Measurements from ENCODE around the gene KCNMA1. TPM values are rescaled to one million over a fixed set of nuclear protein-coding genes. Genes with fewer than 3 reads are reported as not detected.

The KCNMA1 gene
- total RNA-seq, 1 experiment from 2014 or later: 143 TPM

DNA sequence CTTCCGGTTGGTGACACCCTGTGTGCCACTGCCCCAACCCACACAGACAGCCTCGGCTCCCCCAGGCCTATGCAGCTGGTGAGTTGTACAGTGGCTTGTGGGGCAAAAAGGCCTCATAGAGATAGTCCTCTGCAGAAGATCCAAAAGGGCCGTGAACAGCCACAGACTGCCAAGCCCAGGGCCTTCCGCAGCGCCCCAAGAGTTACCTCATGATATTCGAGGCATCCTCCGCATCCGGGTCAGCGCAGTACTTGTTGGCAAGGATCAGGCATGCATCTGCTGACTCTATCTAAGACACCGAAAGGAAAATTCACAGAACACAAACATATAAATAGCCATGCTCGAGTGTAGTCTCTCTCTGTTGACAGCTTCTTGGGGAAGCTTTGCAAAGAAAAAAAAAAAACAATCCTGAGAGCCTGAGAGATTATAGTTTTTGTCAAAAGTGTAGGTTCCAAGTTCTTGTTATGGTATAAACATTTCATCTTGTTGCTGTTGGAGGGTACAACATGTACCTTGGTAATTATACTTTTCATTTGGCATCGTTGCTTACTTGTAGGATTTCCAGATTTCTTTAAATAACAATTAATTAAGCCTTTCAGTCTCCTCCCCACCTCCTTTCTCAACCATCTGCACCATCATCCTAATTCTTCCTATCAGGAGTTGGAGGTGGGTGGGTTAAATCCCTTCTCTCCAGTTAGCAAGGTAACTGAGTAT, 553.0 kb downstream of the KCNMA1 start:
- ATAC-seq (no peak), DNase-seq (no peak)
- TF ChIP-seq EZH2 (IDR thresholded peaks at IDR 0.05; ENCODE audit: low read length, unreplicated experiment): no peak
- no peak for TF ChIP-seq EZH2phosphoT487 (IDR thresholded peaks at IDR 0.05; ENCODE audit: borderline replicate concordance, low read length)
- TF ChIP-seq, protein P1, sequence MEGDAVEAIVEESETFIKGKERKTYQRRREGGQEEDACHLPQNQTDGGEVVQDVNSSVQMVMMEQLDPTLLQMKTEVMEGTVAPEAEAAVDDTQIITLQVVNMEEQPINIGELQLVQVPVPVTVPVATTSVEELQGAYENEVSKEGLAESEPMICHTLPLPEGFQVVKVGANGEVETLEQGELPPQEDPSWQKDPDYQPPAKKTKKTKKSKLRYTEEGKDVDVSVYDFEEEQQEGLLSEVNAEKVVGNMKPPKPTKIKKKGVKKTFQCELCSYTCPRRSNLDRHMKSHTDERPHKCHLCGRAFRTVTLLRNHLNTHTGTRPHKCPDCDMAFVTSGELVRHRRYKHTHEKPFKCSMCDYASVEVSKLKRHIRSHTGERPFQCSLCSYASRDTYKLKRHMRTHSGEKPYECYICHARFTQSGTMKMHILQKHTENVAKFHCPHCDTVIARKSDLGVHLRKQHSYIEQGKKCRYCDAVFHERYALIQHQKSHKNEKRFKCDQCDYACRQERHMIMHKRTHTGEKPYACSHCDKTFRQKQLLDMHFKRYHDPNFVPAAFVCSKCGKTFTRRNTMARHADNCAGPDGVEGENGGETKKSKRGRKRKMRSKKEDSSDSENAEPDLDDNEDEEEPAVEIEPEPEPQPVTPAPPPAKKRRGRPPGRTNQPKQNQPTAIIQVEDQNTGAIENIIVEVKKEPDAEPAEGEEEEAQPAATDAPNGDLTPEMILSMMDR (conservative IDR thresholded peaks at IDR 0.05; ENCODE audit: low read depth, low read length): no peak
- no TSS peak for BruUV-seq (replicated peaks)
- Histone ChIP-seq H3F3A (ENCODE audit: low read length, unreplicated experiment) (no peaks in the 10 kb centered on the region), H3K27ac (ENCODE audit: low read length) (no peak overlapping the region), H3K27me3 (ENCODE audit: low read length) (no peaks in the 10 kb centered on the region), H3K9ac (ENCODE audit: low read length) (no peak overlapping the region), H3K9me2 (replicated peaks; ENCODE audit: low read length) (no peaks in the 10 kb centered on the region), H4K20me1 (ENCODE audit: low read length) (no peaks in the 10 kb centered on the region), H3K79me2 (ENCODE audit: low read length) (no peaks in the 10 kb centered on the region), H3K36me3 (ENCODE audit: low read depth, low read length) (peaks cover 10% of the 10 kb centered on the region; the same call in 1 of the 2 replicates), H3K9me3 (ENCODE audit: low read length) (no peaks in the 10 kb centered on the region), H3K4me3 (ENCODE audit: low read length) (no peak overlapping the region), H2AFZ (ENCODE audit: low read length) (no peak overlapping the region), H3K4me1 (ENCODE audit: insufficient read depth, low read length) (0 out of 2 replicates have a peak, but pooled peaks cover 7% of the 10 kb centered on the region), H3K4me2 (ENCODE audit: low read length) (no peak overlapping the region)
- intact Hi-C loops (cut with micrococcal nuclease): no loop called here
- CTCF ChIA-PET: no interaction called here
- POLR2A ChIA-PET (ENCODE audit: unreplicated experiment): no interaction called here

DNA sequence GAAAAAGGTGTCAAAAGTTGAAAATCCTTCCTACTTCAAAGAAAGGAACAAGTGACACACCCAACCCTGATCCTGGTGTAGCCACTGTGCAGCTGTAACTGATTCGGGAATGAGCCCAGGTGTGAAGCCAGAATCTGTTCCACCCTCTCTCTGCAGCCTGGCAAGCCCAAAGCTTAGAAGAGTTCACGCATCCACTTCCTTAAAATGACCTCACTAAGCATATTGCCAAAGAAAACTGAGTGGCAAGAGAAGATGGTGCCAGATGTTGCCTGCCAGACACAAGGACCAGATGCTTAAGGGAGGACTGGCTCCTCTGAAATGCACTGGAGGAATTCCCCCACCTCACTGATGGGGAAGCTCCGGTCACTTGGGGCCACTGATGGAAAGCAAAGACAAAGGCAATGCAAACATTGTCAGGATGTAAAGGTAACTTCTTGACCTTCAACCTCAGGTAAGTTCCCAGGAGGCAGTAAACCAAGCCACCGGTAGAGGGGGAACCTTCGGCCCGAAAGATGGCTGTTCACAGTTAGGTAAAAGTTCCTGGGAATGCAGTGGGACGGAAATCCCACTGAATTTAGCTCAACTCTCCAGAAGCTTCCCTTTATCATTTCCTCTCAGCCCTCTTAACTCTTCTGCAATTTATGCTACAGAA, 554.9 kb downstream of the KCNMA1 start:
- Histone ChIP-seq H3K27ac (ENCODE audit: low read length) (no peak overlapping the region), H3K79me2 (ENCODE audit: low read length) (no peaks in the 10 kb centered on the region), H4K20me1 (ENCODE audit: low read length) (no peaks in the 10 kb centered on the region), H3K36me3 (ENCODE audit: low read depth, low read length) (peaks cover 10% of the 10 kb centered on the region; the same call in 1 of the 2 replicates), H3K27me3 (ENCODE audit: low read length) (no peaks in the 10 kb centered on the region), H3K4me3 (ENCODE audit: low read length) (no peak overlapping the region), H3K4me1 (ENCODE audit: insufficient read depth, low read length) (0 out of 2 replicates have a peak, but pooled peaks cover 7% of the 10 kb centered on the region), H3K9ac (ENCODE audit: low read length) (no peak overlapping the region), H3K4me2 (ENCODE audit: low read length) (no peak overlapping the region), H2AFZ (ENCODE audit: low read length) (no peak overlapping the region), H3K9me2 (replicated peaks; ENCODE audit: low read length) (no peaks in the 10 kb centered on the region), H3F3A (ENCODE audit: low read length, unreplicated experiment) (no peaks in the 10 kb centered on the region), H3K9me3 (ENCODE audit: low read length) (no peaks in the 10 kb centered on the region)
- no peak for TF ChIP-seq EZH2 (IDR thresholded peaks at IDR 0.05; ENCODE audit: low read length, unreplicated experiment)
- TF ChIP-seq EZH2phosphoT487 (IDR thresholded peaks at IDR 0.05; ENCODE audit: borderline replicate concordance, low read length): no peak
- TF ChIP-seq, protein P1 (conservative IDR thresholded peaks at IDR 0.05; ENCODE audit: low read depth, low read length): no peak; the same call in 1 of the 2 replicates
- no TSS peak for BruUV-seq (replicated peaks)
- CTCF ChIA-PET: no interaction called here
- intact Hi-C loops (cut with micrococcal nuclease): no loop called here
- ATAC-seq (no peak), DNase-seq (no peak)
- POLR2A ChIA-PET (ENCODE audit: unreplicated experiment): no interaction called here

DNA sequence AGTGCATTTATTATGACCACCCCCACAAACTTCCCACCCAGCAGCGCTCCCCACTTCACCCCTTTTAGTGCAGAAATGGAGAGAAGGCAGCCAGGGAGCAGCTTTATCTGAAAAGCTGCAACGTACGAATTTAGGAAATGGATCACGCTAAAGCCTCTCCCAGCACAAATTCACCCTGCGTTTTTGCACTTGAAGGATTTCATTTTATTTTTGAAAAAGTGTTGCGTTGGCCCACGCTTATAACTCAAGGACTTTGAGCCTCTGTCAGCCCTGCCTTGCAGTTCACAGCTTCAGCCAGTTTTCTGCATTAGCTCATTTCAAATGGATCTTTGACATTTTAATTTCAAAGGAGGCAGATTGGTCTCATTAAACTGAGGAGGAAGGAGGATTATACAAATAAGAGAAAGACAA, 556.1 kb downstream of the KCNMA1 start:
- DNase-seq: no peak
- no peaks in the 10 kb centered on the region for H3K9me2 ChIP-seq (replicated peaks; ENCODE audit: low read length)
- no peaks in the 10 kb centered on the region for H3K79me2 ChIP-seq (ENCODE audit: low read length)
- H3K4me1 ChIP-seq (ENCODE audit: insufficient read depth, low read length): 0 out of 2 replicates have a peak, but pooled peaks cover 7% of the 10 kb centered on the region
- H3K9me3 ChIP-seq (ENCODE audit: low read length): no peaks in the 10 kb centered on the region
- H4K20me1 ChIP-seq (ENCODE audit: low read length): no peaks in the 10 kb centered on the region
- ChIA-PET CTCF (no interaction called here), POLR2A (ENCODE audit: unreplicated experiment) (no interaction called here)
- H3K9ac ChIP-seq (ENCODE audit: low read length): no peak overlapping the region
- H3K4me2 ChIP-seq (ENCODE audit: low read length): no peak overlapping the region
- no peak overlapping the region for H3K4me3 ChIP-seq (ENCODE audit: low read length)
- H2AFZ ChIP-seq (ENCODE audit: low read length): no peak overlapping the region
- H3F3A ChIP-seq (ENCODE audit: low read length, unreplicated experiment): no peaks in the 10 kb centered on the region
- intact Hi-C loops (cut with micrococcal nuclease): no loop called here
- no peaks in the 10 kb centered on the region for H3K27me3 ChIP-seq (ENCODE audit: low read length)
- no peak for ATAC-seq
- H3K27ac ChIP-seq (ENCODE audit: low read length): no peak overlapping the region
- peaks cover 17% of the 10 kb centered on the region for H3K36me3 ChIP-seq (ENCODE audit: low read depth, low read length)
- TF ChIP-seq EZH2 (IDR thresholded peaks at IDR 0.05; ENCODE audit: low read length, unreplicated experiment): no peak
- TF ChIP-seq, protein P1 (conservative IDR thresholded peaks at IDR 0.05; ENCODE audit: low read depth, low read length): no peak
- TF ChIP-seq EZH2phosphoT487 (IDR thresholded peaks at IDR 0.05; ENCODE audit: borderline replicate concordance, low read length): no peak
- BruUV-seq (replicated peaks): no TSS peak

Data from PC-3 (cell line).